HG03520 (cell line): ENCODE data around the gene LCP2.

Source experiments
- ATAC-seq: cut with Tn5 transposase; IDR thresholded peaks from one replicate; pipeline ENCODE4 v1.9.1; 2021; ENCODE audit warnings: mild to moderate bottlenecking, moderate library complexity; ENCODE audit not compliant: unreplicated experiment

LCP2 gene

GRCh38 chr5:170297589-170298462 lies at the start of gene LCP2:
LCP2 (minus strand) TSS chr5:170297777; CDS start chr5:170297611, 166 bp downstream.
- ATAC-seq, result peak; percentile 38

DNA sequence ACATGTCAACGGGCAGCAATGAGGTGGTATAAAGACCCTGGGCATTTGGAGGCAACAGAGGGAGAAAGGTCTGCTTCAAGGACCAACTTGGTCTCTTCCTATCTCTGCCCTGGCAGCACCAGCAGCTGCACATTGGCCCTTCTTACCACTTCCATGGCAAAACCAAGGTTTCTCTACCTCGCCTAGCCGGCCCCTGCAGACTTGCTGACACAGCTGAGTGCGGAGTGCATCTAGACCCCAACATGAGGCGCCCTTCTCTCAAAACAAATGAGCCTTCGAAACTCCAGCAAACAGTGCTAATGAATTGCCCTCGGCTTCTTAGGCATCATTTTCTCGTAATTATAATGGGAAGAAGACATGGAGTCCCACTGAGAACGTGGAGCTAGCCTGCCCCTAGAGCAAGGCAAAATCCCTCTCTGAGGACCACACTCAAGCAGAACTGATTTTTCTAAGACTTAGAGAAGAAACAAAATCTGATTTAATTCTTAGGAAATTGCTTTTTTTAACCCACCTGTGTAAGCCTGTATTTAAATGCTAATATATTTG lies 49.5 kb upstream of the LCP2 start:
- no peak for ATAC-seq

DNA sequence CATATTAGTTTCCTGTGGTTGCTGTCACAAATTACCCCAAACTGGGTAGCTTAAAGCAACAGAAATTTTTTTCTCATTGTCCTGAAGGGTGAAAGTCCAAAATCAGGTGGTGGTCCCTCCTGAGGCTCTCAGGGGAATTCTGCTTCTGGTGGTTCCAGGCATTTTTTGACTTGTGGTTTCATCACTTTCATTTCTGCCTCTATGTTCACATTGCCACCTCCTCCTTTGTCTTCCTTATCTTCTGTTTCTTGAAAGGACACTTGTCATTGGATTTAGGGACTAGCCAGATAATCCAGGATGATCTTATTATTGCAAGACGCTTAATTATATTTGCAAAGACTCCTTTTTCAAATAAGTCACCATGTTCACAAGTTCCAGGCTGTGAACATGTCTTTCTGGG lies 48.4 kb upstream of the LCP2 start:
- ATAC-seq, result no peak

DNA sequence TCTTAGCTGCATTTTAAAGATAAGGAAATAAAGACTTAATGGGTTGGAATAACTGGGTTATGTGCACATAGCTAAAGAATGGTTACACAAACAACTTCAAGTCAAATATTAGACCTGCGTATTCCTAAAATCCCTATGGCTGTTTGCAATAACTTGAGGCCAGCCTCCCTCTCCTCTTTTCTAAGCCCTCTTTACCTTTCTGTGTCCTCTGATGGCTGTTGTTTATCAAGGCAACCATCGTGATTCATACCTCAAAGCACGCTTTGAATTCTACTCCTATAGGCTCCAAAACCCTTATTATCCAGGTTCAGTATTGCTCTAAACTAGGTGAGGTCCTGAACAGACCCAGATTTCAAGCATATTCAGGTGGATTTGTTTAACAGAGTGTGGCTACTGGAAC lies 45.6 kb upstream of the LCP2 start:
- no peak for ATAC-seq

DNA sequence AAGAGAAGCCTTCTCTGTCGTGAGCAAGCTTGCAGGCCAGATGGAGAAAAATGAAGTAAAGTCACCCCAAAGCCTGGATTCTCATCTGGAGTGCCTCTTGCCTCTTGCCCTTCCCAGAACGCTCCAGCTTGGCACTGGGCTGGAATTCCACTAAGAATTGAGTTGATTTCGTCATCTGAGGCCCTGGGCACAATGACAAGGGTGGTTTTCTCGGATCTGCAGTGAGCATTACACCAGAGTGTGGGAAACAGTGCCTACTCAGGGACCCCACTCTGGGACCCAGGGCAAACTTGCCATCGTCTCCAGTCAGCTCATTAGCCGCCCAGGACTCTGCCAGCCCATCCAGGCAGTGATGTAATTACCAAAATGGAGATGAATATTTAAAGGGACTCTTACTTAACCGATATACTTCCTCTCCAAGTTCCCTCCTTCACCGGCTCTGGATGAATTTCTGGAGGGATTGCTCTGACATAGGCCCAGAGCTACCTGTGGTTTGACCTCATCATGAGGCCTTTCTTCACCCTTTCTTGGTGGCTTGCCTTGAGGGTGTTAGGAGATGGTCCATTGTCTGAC lies 44.7 kb upstream of the LCP2 start:
- no peak for ATAC-seq

- ATAC-seq, result no peak
These were observed 44.0 kb upstream of the LCP2 start for GRCh38 chr5:170341545-170341944.

- ATAC-seq, result no peak
These were observed 42.2 kb upstream of the LCP2 start for GRCh38 chr5:170339780-170340167.

DNA sequence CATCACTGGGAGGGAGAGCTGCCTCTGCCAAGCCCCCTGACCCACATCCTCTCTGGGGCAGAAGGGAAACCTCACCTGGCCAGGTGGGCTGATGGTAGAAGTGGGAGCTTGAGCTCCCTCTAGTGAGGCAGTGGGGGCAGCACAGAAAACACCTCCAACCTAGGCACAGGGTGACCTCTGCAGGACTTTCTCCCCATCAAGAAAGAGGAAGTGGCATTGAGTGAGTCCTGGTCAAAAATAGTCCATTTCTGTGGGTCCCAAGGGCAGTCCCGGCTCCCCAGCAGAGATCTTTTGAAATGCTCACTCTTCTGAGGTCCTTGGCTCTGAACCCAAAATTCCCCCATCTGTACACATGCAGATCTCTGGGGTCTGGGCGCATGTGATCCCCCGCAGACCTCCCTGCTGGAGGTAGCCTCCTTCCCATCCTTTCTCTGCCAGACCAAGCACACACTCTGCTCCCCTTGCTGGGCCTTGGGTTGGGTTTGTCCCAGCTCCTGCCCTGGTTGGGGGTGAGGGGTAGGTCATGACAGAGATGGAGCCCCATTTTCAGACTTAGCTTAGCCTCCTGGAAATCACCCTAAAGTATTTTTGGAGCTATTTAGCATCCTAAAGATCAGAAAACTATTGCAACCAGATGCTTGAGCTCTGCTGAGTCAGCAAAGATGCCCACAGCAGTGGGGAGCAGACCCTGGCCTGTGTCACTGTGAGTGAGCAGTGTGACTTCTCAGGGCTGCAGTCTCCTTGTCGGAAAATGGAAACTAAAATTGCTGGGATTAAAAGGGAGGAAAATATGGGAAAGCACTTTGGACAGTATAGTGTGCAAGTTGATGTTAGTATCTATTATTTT lies 41.6 kb upstream of the LCP2 start:
- peak; percentile 78 for ATAC-seq

- no peak for ATAC-seq
These were observed 40.7 kb upstream of the LCP2 start for GRCh38 chr5:170338291-170338690.

GRCh38 chr5:170337045-170337733 lies 39.6 kb upstream of the LCP2 start:
- no peak for ATAC-seq

- no peak for ATAC-seq
These were observed 38.5 kb upstream of the LCP2 start for GRCh38 chr5:170336065-170336464.

DNA sequence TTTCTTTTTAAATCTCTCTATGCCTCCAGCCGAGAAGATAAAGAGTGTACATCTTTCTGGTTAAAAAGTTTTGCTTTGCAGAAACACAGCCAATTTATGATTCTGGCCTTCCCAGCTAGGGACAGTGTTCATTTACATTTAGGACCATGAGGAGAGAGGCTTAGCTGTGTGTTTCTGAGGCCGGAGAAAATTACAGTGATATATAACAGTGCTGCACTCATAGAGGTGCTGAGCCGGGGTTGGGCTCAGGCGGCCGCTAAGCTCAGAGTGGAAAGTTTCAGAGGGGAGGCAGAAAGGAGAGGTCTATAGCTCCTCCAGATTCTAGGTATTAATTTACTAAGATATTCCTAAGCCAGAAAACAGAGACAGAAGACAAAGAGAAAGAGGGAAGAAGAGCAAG lies 37.0 kb upstream of the LCP2 start:
- no peak for ATAC-seq

DNA sequence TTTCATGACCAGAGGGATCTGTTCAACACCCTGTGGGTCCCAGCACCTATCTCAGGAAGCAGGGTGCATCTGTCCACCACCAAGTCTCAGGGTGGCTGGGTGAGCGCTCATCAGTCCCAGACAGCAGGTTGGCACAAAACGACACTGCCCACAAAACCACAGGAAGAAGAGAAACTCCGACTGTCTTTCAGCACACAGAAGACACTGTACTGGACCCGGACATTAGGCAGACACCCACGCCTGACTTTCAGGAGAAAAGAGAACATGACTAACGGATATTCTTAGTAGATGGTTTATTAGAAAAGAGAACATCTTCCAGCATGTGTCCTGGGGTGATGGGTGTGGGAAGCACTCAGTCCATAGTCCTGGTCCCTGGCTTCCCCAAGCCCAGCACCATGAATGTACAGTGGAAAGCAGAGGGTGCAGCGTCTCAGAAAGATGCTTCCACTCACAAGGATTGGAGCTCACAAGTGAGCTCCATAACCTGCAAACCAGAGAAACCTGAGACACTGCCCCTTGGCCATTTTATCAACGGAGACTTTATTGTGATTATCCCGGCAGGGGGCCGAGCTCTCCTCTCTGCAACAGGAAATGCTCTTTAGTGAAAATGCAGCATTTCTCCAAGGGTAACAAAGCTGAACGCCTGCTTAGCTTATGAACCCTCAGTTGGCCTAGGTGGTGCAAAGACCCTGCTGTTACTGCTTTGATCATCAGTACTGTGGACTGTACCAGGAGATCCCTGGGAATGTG lies 35.8 kb upstream of the LCP2 start:
- no peak for ATAC-seq

DNA sequence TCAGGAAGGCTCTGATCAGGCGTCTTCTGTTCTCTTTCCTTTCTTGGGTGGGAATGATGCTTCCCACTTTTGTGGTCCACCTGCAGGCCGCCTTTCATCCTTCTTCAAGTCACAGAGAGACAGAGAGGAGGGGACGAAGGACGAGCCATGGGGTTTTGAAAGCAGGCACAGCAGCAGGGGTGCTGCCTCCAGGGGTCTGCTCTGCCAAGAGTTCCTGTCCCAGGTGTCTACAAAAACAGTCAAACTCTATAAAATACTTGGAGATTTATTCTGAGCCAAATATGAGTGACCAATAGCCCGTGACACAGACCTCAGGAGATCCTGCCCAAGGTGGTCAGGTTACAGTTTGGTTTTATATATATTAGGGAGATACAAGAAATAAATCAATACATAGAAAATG lies 34.5 kb upstream of the LCP2 start:
- ATAC-seq, result no peak

DNA sequence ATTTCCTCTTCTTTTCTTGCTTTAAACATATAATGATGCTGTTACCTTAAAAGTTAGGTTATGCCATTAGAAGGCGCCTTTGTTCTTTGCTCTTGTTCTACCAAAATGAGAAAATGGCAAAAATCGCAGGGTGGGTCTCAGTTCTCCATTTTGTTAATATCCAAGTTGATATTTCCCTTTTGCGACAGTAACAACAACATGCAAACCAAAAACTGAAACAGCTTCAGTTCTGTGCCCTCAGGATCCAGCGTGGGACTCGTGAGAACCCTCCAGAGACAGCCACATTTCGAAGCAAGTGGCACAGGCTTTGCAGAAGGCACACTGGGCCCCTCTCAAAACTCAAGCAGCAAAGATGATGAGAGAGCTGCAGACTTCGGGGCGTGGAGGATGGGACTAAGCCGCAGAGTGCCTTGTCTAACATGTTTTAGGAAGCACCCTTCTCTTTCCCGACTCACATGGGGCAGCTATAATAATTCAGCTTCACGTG lies 33.0 kb upstream of the LCP2 start:
- ATAC-seq, result no peak

DNA sequence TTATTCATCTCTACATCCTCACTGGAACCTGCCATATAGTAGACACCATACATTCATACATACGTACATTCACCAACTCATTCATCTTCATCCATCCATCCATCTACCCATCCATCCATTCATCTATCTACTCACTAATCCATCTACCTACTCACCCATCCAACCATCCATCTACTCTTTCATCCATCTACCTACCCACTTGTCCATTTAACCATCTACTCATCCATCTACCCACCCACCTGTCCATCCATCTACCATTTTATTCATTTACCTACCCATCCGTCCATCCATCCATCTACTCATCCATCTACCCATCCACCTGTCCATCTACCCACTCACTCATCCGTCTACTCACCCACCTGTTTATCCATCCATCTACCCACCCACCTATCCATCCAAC lies 31.9 kb upstream of the LCP2 start:
- ATAC-seq, result no peak

DNA sequence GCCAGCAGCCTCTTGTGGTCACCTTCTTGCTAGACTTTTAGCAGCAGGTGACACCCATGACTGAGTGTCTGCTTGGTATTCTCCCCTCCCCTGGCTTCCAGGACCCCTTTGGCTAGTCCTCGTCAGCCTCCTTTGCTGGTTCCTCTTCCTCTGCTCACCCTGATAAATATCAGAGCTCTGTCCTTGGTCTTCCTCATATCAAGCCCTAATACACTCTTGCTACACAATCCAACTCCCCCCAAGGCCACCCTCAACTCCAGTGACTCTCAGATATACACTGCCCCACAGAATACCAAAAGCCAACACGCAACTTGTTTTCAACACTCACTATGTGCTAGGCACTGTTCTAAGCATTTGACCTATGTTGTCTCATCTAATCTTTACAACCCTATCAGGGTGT lies 30.3 kb upstream of the LCP2 start:
- ATAC-seq, result no peak

GRCh38 chr5:170327168-170327567 lies 29.6 kb upstream of the LCP2 start:
- no peak for ATAC-seq

GRCh38 chr5:170319301-170319700 lies 21.7 kb upstream of the LCP2 start:
- ATAC-seq, result no peak

- no peak for ATAC-seq
These were observed 19.9 kb upstream of the LCP2 start for GRCh38 chr5:170317499-170317898.
